Bronchial epithelial cell (primary cell): ENCODE measurements around the gene CCNY. TPM values are rescaled to one million over a fixed set of nuclear protein-coding genes. Genes with fewer than 3 reads are reported as not detected.

ENCODE experiments used
- DNase-seq: peaks from one replicate; pipeline ENCODE4 v3.0.0-alpha.2; 2010; ENCODE audit warnings: low read depth
- FAIRE-seq: peaks from 2 replicates; lab custom pipeline; 2011; peaks lifted over from hg19 to GRCh38; lab: Jason Lieb, UNC
- H3K27me3 ChIP-seq: 2 replicates; pipeline ENCODE4 v1.5.1; 2011; ENCODE audit warnings: low read length; ENCODE audit not compliant: control insufficient read depth, insufficient read depth
- H3K36me3 ChIP-seq: 2 replicates; pipeline ENCODE4 v1.5.1; 2011; ENCODE audit warnings: low read length; ENCODE audit not compliant: control insufficient read depth, insufficient read depth
- H3K4me3 ChIP-seq: 2 replicates; pipeline ENCODE4 v1.5.1; 2011; ENCODE audit warnings: mild to moderate bottlenecking, low read depth, low read length, control low read depth
- CTCF ChIP-seq: IDR thresholded peaks from 2 replicates; pipeline ENCODE4 v1.5.1; 2011; ENCODE audit warnings: mild to moderate bottlenecking, moderate library complexity, low read length, control low read depth, inconsistent platforms; ENCODE audit not compliant: insufficient read depth, severe bottlenecking
- total RNA-seq: library from RNA; depleted of rRNA; stranded (reverse); fragments of >200 nt; gene quantifications from 2 replicates; pipeline ENCODE4 v1.2.1, GENCODE V29; 2014

Gene CCNY
- total RNA-seq, 1 donor from 2014 or later, result 66.3 TPM

- Histone ChIP-seq H3K36me3 (peaks cover 1% of the 10 kb centered on the region), H3K27me3 (no peaks in the 10 kb centered on the region), H3K4me3 (no peak overlapping the region)
- no peak for DNase-seq
- no peak for FAIRE-seq
- no peak for TF ChIP-seq CTCF
These were observed 84.7 kb downstream of the CCNY start for GRCh38 chr10:35420827-35421552.

- no peak for TF ChIP-seq CTCF
- H3K36me3 ChIP-seq, result peaks cover 1% of the 10 kb centered on the region
- peak; percentile 86 for DNase-seq
- no peak overlapping the region for H3K4me3 ChIP-seq
- no peak for FAIRE-seq
- no peaks in the 10 kb centered on the region for H3K27me3 ChIP-seq
These were observed 85.4 kb downstream of the CCNY start for GRCh38 chr10:35421553-35422178.

- DNase-seq, result peak; percentile 35
- Histone ChIP-seq H3K27me3 (no peaks in the 10 kb centered on the region), H3K4me3 (no peak overlapping the region), H3K36me3 (no peaks in the 10 kb centered on the region)
- no peak for TF ChIP-seq CTCF
- no peak for FAIRE-seq
These were observed 85.9 kb downstream of the CCNY start for GRCh38 chr10:35422228-35422627.

GRCh38 chr10:35423505-35424306 is 87.4 kb downstream of the CCNY start:
- Histone ChIP-seq H3K4me3 (no peak overlapping the region), H3K36me3 (no peaks in the 10 kb centered on the region), H3K27me3 (no peaks in the 10 kb centered on the region)
- no peak for FAIRE-seq
- DNase-seq, result peak; percentile 78
- peak; percentile 1 for TF ChIP-seq CTCF

GRCh38 chr10:35424680-35425285 is 88.5 kb downstream of the CCNY start:
- Histone ChIP-seq H3K27me3 (no peaks in the 10 kb centered on the region), H3K36me3 (no peaks in the 10 kb centered on the region), H3K4me3 (no peak overlapping the region)
- FAIRE-seq (no peak), DNase-seq (no peak)
- TF ChIP-seq CTCF, result no peak
